Neural cell (in vitro differentiated cells): ENCODE results near the gene FGF8.

Experiments used
- CTCF ChIP-seq: fragments of 450-650 bp; IDR thresholded peaks from 2 replicates; pipeline ENCODE4 v1.5.1; 2014; ENCODE audit warnings: antibody characterized with exemption, mild to moderate bottlenecking, moderate library complexity; ENCODE audit not compliant: poor library complexity, severe bottlenecking
- EP300 ChIP-seq: fragments of 450-650 bp; conservative IDR thresholded peaks from 2 replicates; pipeline ENCODE4 v1.6.1; 2014; ENCODE audit warnings: antibody characterized with exemption, mild to moderate bottlenecking, moderate library complexity; ENCODE audit not compliant: poor library complexity, severe bottlenecking
- EZH2 ChIP-seq: fragments of 200-600, 300-800 bp; shearing (Covaris generic), sonication (generic); IDR thresholded peaks from 2 replicates; pipeline ENCODE4 v1.6.1; 2014; ENCODE audit warnings: antibody characterized with exemption, low read length, borderline replicate concordance, mild to moderate bottlenecking; ENCODE audit not compliant: insufficient read depth, poor library complexity, severe bottlenecking
- POLR2AphosphoS5 ChIP-seq: IDR thresholded peaks from 2 replicates; pipeline ENCODE4 v1.6.1; 2012
- RAD21 ChIP-seq: fragments of 450-650 bp; conservative IDR thresholded peaks from 2 replicates; pipeline ENCODE4 v1.6.1; 2014; ENCODE audit warnings: antibody characterized with exemption, mild to moderate bottlenecking, moderate library complexity
- TAF1 ChIP-seq: IDR thresholded peaks from 2 replicates; pipeline ENCODE4 v1.6.1; 2012; ENCODE audit warnings: low read depth

GRCh38 chr10:101782811-101783735 is 7.2 kb upstream of the FGF8 start, which contains the start of gene NPM3:
- TF ChIP-seq RAD21 (peak; percentile 9), POLR2AphosphoS5 (peak; percentile 64), TAF1 (no peak), CTCF (no peak), EP300 (peak; percentile 17), EZH2 (no peak)
